ENCODE measurements around the gene NHSL2. TPM values are rescaled to one million over a fixed set of nuclear protein-coding genes. Genes with fewer than 3 reads are reported as not detected.
A peak's percentile ranks its signal among the peaks of the same experiment; 100 is the strongest.

The NHSL2 gene
- total RNA-seq, 1 donor from 2014 or later: 13.0 TPM

DNA sequence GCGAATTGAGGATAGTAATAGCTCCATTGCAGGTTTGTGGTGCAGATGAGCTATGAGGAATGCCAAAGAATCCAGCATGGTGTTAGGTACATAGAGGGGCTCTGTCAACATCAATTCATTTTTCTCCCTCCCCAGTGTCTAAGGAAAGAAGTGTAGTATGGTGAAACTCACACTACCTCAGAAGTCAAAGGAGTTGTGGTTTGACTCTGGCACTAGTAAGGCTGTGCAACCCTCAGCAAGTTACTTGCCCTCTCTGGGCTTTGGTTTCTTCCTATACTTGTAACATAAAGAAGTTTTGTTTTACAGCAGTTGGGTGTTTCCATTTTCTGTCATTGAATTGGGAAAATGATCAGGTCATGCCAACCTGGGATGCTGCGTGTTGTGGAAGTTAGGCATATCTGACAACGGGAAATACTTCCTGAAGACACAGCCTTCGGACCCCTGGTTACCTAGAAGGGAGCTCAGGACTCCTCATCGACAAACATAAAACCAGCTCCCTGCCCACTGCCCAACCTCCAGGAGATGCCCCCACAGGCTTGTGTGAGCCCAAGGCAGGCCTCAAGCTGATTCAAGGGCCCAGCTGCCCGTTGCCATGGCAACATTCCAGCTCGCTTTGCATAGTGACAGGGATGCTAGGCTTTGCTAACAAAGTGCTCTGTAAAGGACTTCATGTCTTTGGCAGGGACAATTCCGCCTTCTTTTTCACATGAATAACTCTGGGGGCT, 149.7 kb downstream of the NHSL2 start:
- no peak for DNase-seq (ENCODE audit: low read depth)
- Mint-ChIP-seq H3K4me1 (ENCODE audit: low read depth, unreplicated experiment) (peaks cover 12% of the 10 kb centered on the region), H3K36me3 (ENCODE audit: low read depth, unreplicated experiment) (no peaks in the 10 kb centered on the region), H3K27me3 (ENCODE audit: low read depth, unreplicated experiment) (no peaks in the 10 kb centered on the region), H3K27ac (ENCODE audit: unreplicated experiment) (no peak overlapping the region), H3K9me3 (ENCODE audit: unreplicated experiment) (no peaks in the 10 kb centered on the region), H3K4me3 (ENCODE audit: unreplicated experiment) (no peak overlapping the region)
- no peaks in the 10 kb centered on the region for H3K4me1 ChIP-seq (ENCODE audit: insufficient read depth, low read length)
- H3K27me3 ChIP-seq (ENCODE audit: insufficient read depth, low read length): no peaks in the 10 kb centered on the region
- no peaks in the 10 kb centered on the region for H3K36me3 ChIP-seq (ENCODE audit: insufficient read depth, low read length)
- no peaks in the 10 kb centered on the region for H3K9me3 ChIP-seq (ENCODE audit: insufficient read depth, low read depth, low read length)
- no peak overlapping the region for H2AFZ ChIP-seq (ENCODE audit: low read depth, low read length)
- H3K27ac ChIP-seq (ENCODE audit: low read depth, low read length): no peak overlapping the region
- H3K9ac ChIP-seq (ENCODE audit: low read length): no peak overlapping the region
- no peak for TF ChIP-seq EZH2 (IDR thresholded peaks at IDR 0.05; ENCODE audit: insufficient read depth, low read length)
- TF ChIP-seq CTCF (IDR thresholded peaks at IDR 0.05; ENCODE audit: insufficient read depth, low read depth, low read length): no peak
- no peak overlapping the region for H3K4me2 ChIP-seq (ENCODE audit: low read length)
- no peaks in the 10 kb centered on the region for H4K20me1 ChIP-seq (ENCODE audit: insufficient read depth, low read length)
- FAIRE-seq: peak; percentile 43
- no peaks in the 10 kb centered on the region for H3K79me2 ChIP-seq (ENCODE audit: insufficient read depth, low read length)
- H3K4me3 ChIP-seq (ENCODE audit: insufficient read depth, low read depth, low read length): no peak overlapping the region

DNA sequence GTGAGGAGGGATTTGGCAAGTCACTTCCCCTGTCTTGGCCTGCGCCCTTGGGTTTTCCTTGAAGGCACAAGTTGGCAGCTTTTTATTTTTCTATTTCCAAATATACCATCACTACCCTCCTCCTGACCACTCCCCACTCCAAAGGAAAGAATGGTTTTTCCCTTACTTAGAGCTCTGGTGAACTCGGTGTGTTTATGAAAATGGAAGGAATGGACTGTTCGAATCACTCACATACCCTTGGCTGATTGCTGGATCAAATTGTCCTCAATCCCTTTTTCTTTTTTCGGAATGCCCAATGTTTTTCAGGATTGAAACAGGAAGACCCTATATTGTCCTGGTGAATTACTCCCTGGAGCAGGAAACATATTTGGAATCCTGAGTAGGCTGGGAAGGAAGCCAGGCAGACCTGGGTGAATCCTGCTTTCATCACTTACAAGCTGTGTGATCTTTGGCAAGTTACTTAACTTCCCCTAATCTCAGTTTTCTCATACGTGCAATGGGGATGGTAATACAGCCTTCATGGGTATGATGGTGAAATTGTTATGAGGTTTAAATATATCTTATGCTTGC, 150.4 kb downstream of the NHSL2 start:
- Mint-ChIP-seq H3K4me1 (ENCODE audit: low read depth, unreplicated experiment) (peaks cover 12% of the 10 kb centered on the region), H3K36me3 (ENCODE audit: low read depth, unreplicated experiment) (no peaks in the 10 kb centered on the region), H3K27me3 (ENCODE audit: low read depth, unreplicated experiment) (no peaks in the 10 kb centered on the region), H3K9me3 (ENCODE audit: unreplicated experiment) (no peaks in the 10 kb centered on the region), H3K4me3 (ENCODE audit: unreplicated experiment) (no peak overlapping the region), H3K27ac (ENCODE audit: unreplicated experiment) (no peak overlapping the region)
- H3K9ac ChIP-seq (ENCODE audit: low read length): no peak overlapping the region
- H3K4me2 ChIP-seq (ENCODE audit: low read length): no peak overlapping the region
- no peak overlapping the region for H3K4me3 ChIP-seq (ENCODE audit: insufficient read depth, low read depth, low read length)
- H3K27me3 ChIP-seq (ENCODE audit: insufficient read depth, low read length): no peaks in the 10 kb centered on the region
- no peak overlapping the region for H2AFZ ChIP-seq (ENCODE audit: low read depth, low read length)
- H3K36me3 ChIP-seq (ENCODE audit: insufficient read depth, low read length): no peaks in the 10 kb centered on the region
- FAIRE-seq (peak; percentile 64), DNase-seq (ENCODE audit: low read depth) (peak; percentile 10)
- H3K79me2 ChIP-seq (ENCODE audit: insufficient read depth, low read length): no peaks in the 10 kb centered on the region
- no peak overlapping the region for H3K27ac ChIP-seq (ENCODE audit: low read depth, low read length)
- no peaks in the 10 kb centered on the region for H3K4me1 ChIP-seq (ENCODE audit: insufficient read depth, low read length)
- no peaks in the 10 kb centered on the region for H4K20me1 ChIP-seq (ENCODE audit: insufficient read depth, low read length)
- TF ChIP-seq CTCF (IDR thresholded peaks at IDR 0.05; ENCODE audit: insufficient read depth, low read depth, low read length) (no peak), EZH2 (IDR thresholded peaks at IDR 0.05; ENCODE audit: insufficient read depth, low read length) (no peak)
- H3K9me3 ChIP-seq (ENCODE audit: insufficient read depth, low read depth, low read length): no peaks in the 10 kb centered on the region

DNA sequence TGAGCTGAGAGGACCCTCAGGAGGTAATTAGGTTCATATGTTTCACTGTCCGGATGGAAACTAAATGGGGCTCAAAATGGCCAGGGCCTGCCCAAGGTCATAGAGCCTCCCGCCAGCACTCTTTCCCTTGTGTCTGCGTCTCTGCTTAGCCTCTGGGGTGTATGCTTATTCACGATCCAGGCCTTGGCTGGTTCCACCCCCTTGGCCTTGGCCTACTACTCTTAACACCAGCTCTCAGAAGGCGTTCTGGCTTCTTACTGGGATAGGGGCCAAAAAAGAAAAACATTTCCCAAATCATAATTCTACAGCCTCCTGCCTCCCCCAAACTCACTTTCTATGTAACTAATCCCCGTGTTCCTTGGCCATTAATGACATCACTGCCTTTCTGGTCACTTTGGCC, 152.3 kb downstream of the NHSL2 start:
- FAIRE-seq: no peak
- Histone ChIP-seq H3K9ac (ENCODE audit: low read length) (no peak overlapping the region), H3K4me1 (ENCODE audit: insufficient read depth, low read length) (no peaks in the 10 kb centered on the region), H3K27me3 (ENCODE audit: insufficient read depth, low read length) (no peaks in the 10 kb centered on the region), H3K79me2 (ENCODE audit: insufficient read depth, low read length) (no peaks in the 10 kb centered on the region), H4K20me1 (ENCODE audit: insufficient read depth, low read length) (no peaks in the 10 kb centered on the region), H3K36me3 (ENCODE audit: insufficient read depth, low read length) (no peaks in the 10 kb centered on the region), H3K4me3 (ENCODE audit: insufficient read depth, low read depth, low read length) (no peak overlapping the region), H3K27ac (ENCODE audit: low read depth, low read length) (no peak overlapping the region), H3K9me3 (ENCODE audit: insufficient read depth, low read depth, low read length) (no peaks in the 10 kb centered on the region), H3K4me2 (ENCODE audit: low read length) (no peak overlapping the region), H2AFZ (ENCODE audit: low read depth, low read length) (no peak overlapping the region)
- Mint-ChIP-seq H3K36me3 (ENCODE audit: low read depth, unreplicated experiment) (peaks cover 1% of the 10 kb centered on the region), H3K4me1 (ENCODE audit: low read depth, unreplicated experiment) (peaks cover 9% of the 10 kb centered on the region), H3K27ac (ENCODE audit: unreplicated experiment) (no peak overlapping the region), H3K4me3 (ENCODE audit: unreplicated experiment) (no peak overlapping the region), H3K27me3 (ENCODE audit: low read depth, unreplicated experiment) (no peaks in the 10 kb centered on the region), H3K9me3 (ENCODE audit: unreplicated experiment) (no peaks in the 10 kb centered on the region)
- TF ChIP-seq EZH2 (IDR thresholded peaks at IDR 0.05; ENCODE audit: insufficient read depth, low read length) (no peak), CTCF (IDR thresholded peaks at IDR 0.05; ENCODE audit: insufficient read depth, low read depth, low read length) (no peak)
- DNase-seq (ENCODE audit: low read depth): no peak
